NCI-H1694 treated with DMSO at 0.1 percent for 48 hours (cell line): ENCODE results near the gene NAT10.

Source experiments
- DNase-seq: peaks from one replicate; lab custom pipeline; 2025; lab: John Stamatoyannopoulos, UW

The NAT10 gene

GRCh38 chr11:34150494-34151151, 45.2 kb downstream of the NAT10 start:
- no peak for DNase-seq

GRCh38 chr11:34151166-34151565, 45.7 kb downstream of the NAT10 start:
- DNase-seq = no peak

- DNase-seq = no peak
Measured at GRCh38 chr11:34151916-34152845, 46.8 kb downstream of the NAT10 start.

GRCh38 chr11:34154059-34154875, 48.8 kb downstream of the NAT10 start:
- DNase-seq = no peak

GRCh38 chr11:34155057-34155756, 49.8 kb downstream of the NAT10 start:
- no peak for DNase-seq

GRCh38 chr11:34155757-34156062, 50.3 kb downstream of the NAT10 start:
- DNase-seq = no peak

GRCh38 chr11:34157163-34157562, 51.7 kb downstream of the NAT10 start:
- DNase-seq = no peak

- no peak for DNase-seq
Measured at GRCh38 chr11:34158661-34159060, 53.2 kb downstream of the NAT10 start.

GRCh38 chr11:34160049-34160721, 54.8 kb downstream of the NAT10 start:
- no peak for DNase-seq

GRCh38 chr11:34160791-34161190, 55.4 kb downstream of the NAT10 start:
- DNase-seq = no peak

- no peak for DNase-seq
Measured at GRCh38 chr11:34161361-34161760, 55.9 kb downstream of the NAT10 start.

- DNase-seq = no peak
Measured at GRCh38 chr11:34161812-34162492, 56.5 kb downstream of the NAT10 start.

- DNase-seq = no peak
Measured at GRCh38 chr11:34162493-34162820, 57.0 kb downstream of the NAT10 start.

GRCh38 chr11:34162856-34163255, 57.4 kb downstream of the NAT10 start:
- no peak for DNase-seq

GRCh38 chr11:34165121-34165520, 59.7 kb downstream of the NAT10 start:
- no peak for DNase-seq

- no peak for DNase-seq
Measured at GRCh38 chr11:34165786-34166555, 60.5 kb downstream of the NAT10 start.

- no peak for DNase-seq
Measured at GRCh38 chr11:34166806-34167740, 61.6 kb downstream of the NAT10 start.

- no peak for DNase-seq
Measured at GRCh38 chr11:34167961-34168360, 62.5 kb downstream of the NAT10 start.
